Trophoblast cell (in vitro differentiated cells and primary cell): ENCODE measurements around the gene INTS6L.

ENCODE experiments used
- DNase-seq, 2 donors: peaks; one replicate each; pipeline ENCODE4 v3.0.0-alpha.2; 2016
- H2AFZ ChIP-seq: 2 replicates; pipeline ENCODE4 v1.6.1; 2013; ENCODE audit warnings: low read length, moderate library complexity, mild to moderate bottlenecking; ENCODE audit not compliant: insufficient read depth, poor library complexity
- H2AK5ac ChIP-seq: 2 replicates; pipeline ENCODE4 v1.6.1; 2013; ENCODE audit warnings: mild to moderate bottlenecking, low read length
- H2BK120ac ChIP-seq: 2 replicates; pipeline ENCODE4 v1.6.1; 2013; ENCODE audit warnings: low read length, mild to moderate bottlenecking, moderate library complexity; ENCODE audit not compliant: insufficient read depth, poor library complexity
- H2BK12ac ChIP-seq: 2 replicates; pipeline ENCODE4 v1.6.1; 2013; ENCODE audit warnings: mild to moderate bottlenecking, low read length, moderate library complexity
- H2BK5ac ChIP-seq: 2 replicates; pipeline ENCODE4 v1.6.1; 2013; ENCODE audit warnings: low read length, low read depth, moderate library complexity, mild to moderate bottlenecking; ENCODE audit not compliant: poor library complexity
- H3K14ac ChIP-seq: 2 replicates; pipeline ENCODE4 v1.6.1; 2013; ENCODE audit warnings: mild to moderate bottlenecking, low read length
- H3K18ac ChIP-seq: 2 replicates; pipeline ENCODE4 v1.6.1; 2013; ENCODE audit warnings: mild to moderate bottlenecking, low read length
- H3K23ac ChIP-seq: 2 replicates; pipeline ENCODE4 v1.6.1; 2013; ENCODE audit warnings: low read length
- H3K27ac ChIP-seq: 2 replicates; pipeline ENCODE4 v1.5.1; 2013; ENCODE audit warnings: low read depth, mild to moderate bottlenecking, inconsistent platforms, low read length, moderate library complexity
- H3K27me3 ChIP-seq: 2 replicates; pipeline ENCODE4 v1.6.1; 2013; ENCODE audit warnings: inconsistent platforms, mild to moderate bottlenecking, low read length, moderate library complexity; ENCODE audit not compliant: insufficient read depth
- H3K36me3 ChIP-seq, 2 experiments: 1 replicate in 1 of 2; 2 replicates in 1 of 2; pipeline ENCODE4 v1.6.1; 2013; ENCODE audit warnings: low read length in 2 of 2, mild to moderate bottlenecking in 2 of 2, moderate library complexity in 1 of 2; ENCODE audit not compliant: insufficient read depth in 2 of 2, control insufficient read depth in 1 of 2
- H3K4ac ChIP-seq: 2 replicates; pipeline ENCODE4 v1.6.1; 2013; ENCODE audit warnings: low read depth, mild to moderate bottlenecking, low read length, moderate library complexity
- H3K4me1 ChIP-seq, 2 experiments: 1 replicate in 1 of 2; 2 replicates in 1 of 2; pipeline ENCODE4 v1.6.1; 2013; ENCODE audit warnings: low read length in 2 of 2, mild to moderate bottlenecking in 2 of 2, moderate library complexity in 1 of 2; ENCODE audit not compliant: insufficient read depth in 2 of 2, control insufficient read depth in 1 of 2
- H3K4me2 ChIP-seq: 2 replicates; pipeline ENCODE4 v1.6.1; 2013; ENCODE audit warnings: inconsistent platforms, mild to moderate bottlenecking, low read length, moderate library complexity
- H3K4me3 ChIP-seq: 2 replicates; pipeline ENCODE4 v1.5.1; 2013; ENCODE audit warnings: mild to moderate bottlenecking, low read depth, low read length, inconsistent platforms
- H3K79me1 ChIP-seq: one replicate; pipeline ENCODE4 v1.6.1; 2013; ENCODE audit warnings: low read length
- H3K79me2 ChIP-seq: 2 replicates; pipeline ENCODE4 v1.6.1; 2013; ENCODE audit warnings: low read length, mild to moderate bottlenecking; ENCODE audit not compliant: control insufficient read depth, insufficient read depth, poor library complexity
- H3K9ac ChIP-seq: 2 replicates; pipeline ENCODE4 v1.6.1; 2013; ENCODE audit warnings: mild to moderate bottlenecking, low read length
- H3K9me3 ChIP-seq: 2 replicates; pipeline ENCODE4 v1.6.1; 2013; ENCODE audit warnings: low read depth, mild to moderate bottlenecking, control low read depth, inconsistent platforms, low read length; ENCODE audit not compliant: insufficient read depth
- H4K12ac ChIP-seq: 2 replicates; pipeline ENCODE4 v1.6.1; 2013; ENCODE audit warnings: low read depth, mild to moderate bottlenecking, low read length, moderate library complexity
- H4K8ac ChIP-seq: 2 replicates; pipeline ENCODE4 v1.6.1; 2013; ENCODE audit warnings: low read depth, mild to moderate bottlenecking, low read length, moderate library complexity
- H4K91ac ChIP-seq: one replicate; pipeline ENCODE4 v1.6.1; 2013; ENCODE audit warnings: low read depth, mild to moderate bottlenecking, low read length, moderate library complexity
- WGBS: extraction: QIAGEN DNeasy Blood & Tissue Kit; methylation state at CpG from one replicate; pipeline ENCODE4 v1.1.7; 2013; ENCODE audit warnings: missing lambda C conversion rate; ENCODE audit not compliant: insufficient read length, insufficient coverage; ENCODE audit errors: extremely low coverage; 5-methylcytosine and 5-hydroxymethylcytosine counted together

INTS6L gene

DNA sequence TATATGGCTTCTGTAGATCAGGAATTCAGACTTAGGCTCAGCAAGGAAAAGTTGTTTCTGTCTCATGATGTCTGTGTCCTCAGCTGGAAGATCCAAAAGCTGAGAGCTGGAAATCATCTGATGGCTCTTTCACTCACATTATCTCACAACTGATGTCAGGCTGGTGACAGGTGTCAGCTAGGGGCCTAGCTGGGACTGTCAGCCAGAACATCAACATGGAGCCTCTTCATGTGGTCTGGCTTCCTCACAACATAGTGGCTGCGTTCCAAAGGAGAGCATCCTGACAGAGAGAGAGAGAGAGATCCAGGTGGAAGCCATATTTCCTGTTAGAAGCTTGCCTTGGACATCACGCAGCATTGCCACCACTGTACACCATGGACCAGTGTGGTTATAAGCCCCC is 10.6 kb upstream of the INTS6L start:
- no peak overlapping the region for H3K4ac ChIP-seq
- no peaks in the 10 kb centered on the region for H3K79me2 ChIP-seq
- H4K8ac ChIP-seq, result no peak overlapping the region
- no peak overlapping the region for H3K23ac ChIP-seq
- H4K12ac ChIP-seq, result no peak overlapping the region
- H2BK12ac ChIP-seq, result no peak overlapping the region
- H3K79me1 ChIP-seq, result no peaks in the 10 kb centered on the region
- H3K27me3 ChIP-seq, result no peaks in the 10 kb centered on the region
- WGBS, result no CpG with 5 or more reads among the region's 2 CpGs
- no peak overlapping the region for H3K14ac ChIP-seq
- no peaks in the 10 kb centered on the region for H3K9me3 ChIP-seq
- H3K18ac ChIP-seq, result no peak overlapping the region
- H4K91ac ChIP-seq, result no peak overlapping the region
- H2AK5ac ChIP-seq, result no peak overlapping the region
- no peak overlapping the region for H2AFZ ChIP-seq
- H3K4me1 ChIP-seq, result no peaks in the 10 kb centered on the region
- H2BK120ac ChIP-seq, result no peak overlapping the region
- H3K4me2 ChIP-seq, result no peak overlapping the region
- H3K36me3 ChIP-seq, result no peaks in the 10 kb centered on the region
- no peak overlapping the region for H3K9ac ChIP-seq
- no peak for DNase-seq
- no peak overlapping the region for H2BK5ac ChIP-seq
- no peak overlapping the region for H3K27ac ChIP-seq
- no peak overlapping the region for H3K4me3 ChIP-seq

DNA sequence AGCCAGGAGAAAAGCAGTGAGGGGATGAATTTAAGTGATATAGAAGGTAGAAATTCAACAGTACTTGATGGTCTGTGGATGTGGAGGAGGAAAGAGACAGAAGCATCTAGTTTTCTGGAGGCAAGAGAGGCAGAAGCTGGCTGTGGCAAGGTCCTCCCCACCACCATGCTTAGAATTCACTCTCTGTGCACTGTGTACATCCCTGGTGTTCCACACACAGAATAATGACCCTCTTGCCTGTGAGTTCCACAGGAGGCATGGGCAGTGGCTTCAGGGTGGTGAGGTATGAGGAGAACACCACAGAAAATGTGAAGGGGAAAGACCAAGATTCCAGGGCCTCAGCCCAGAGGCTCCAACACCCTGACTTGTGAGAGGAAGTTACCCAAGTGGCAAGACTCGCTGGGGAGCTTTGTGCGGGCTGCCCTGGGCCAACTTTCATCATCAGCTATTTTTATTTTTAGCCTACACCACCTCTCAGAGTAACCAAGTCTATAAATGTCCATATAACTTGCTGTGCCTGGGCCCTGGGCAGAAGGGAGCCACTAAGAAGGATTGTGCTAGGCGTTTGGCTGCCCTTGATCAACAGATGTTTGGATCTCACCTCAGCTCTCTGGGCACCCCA is 7.8 kb upstream of the INTS6L start:
- no CpG with 5 or more reads among the region's 3 CpGs for WGBS
- H3K79me1 ChIP-seq, result no peaks in the 10 kb centered on the region
- H2AK5ac ChIP-seq, result no peak overlapping the region
- H3K9ac ChIP-seq, result no peak overlapping the region
- no peak overlapping the region for H2BK5ac ChIP-seq
- H3K4me1 ChIP-seq, result no peaks in the 10 kb centered on the region
- no peak overlapping the region for H2BK120ac ChIP-seq
- no peak overlapping the region for H4K12ac ChIP-seq
- no peaks in the 10 kb centered on the region for H3K36me3 ChIP-seq
- H4K8ac ChIP-seq, result no peak overlapping the region
- no peak overlapping the region for H3K14ac ChIP-seq
- H3K23ac ChIP-seq, result no peak overlapping the region
- no peak overlapping the region for H3K4ac ChIP-seq
- no peak overlapping the region for H3K27ac ChIP-seq
- H2AFZ ChIP-seq, result no peak overlapping the region
- H4K91ac ChIP-seq, result no peak overlapping the region
- H3K4me3 ChIP-seq, result no peak overlapping the region
- no peak overlapping the region for H3K18ac ChIP-seq
- H3K27me3 ChIP-seq, result no peaks in the 10 kb centered on the region
- H3K4me2 ChIP-seq, result no peak overlapping the region
- no peaks in the 10 kb centered on the region for H3K9me3 ChIP-seq
- DNase-seq, result no peak
- H3K79me2 ChIP-seq, result no peaks in the 10 kb centered on the region
- no peak overlapping the region for H2BK12ac ChIP-seq

DNA sequence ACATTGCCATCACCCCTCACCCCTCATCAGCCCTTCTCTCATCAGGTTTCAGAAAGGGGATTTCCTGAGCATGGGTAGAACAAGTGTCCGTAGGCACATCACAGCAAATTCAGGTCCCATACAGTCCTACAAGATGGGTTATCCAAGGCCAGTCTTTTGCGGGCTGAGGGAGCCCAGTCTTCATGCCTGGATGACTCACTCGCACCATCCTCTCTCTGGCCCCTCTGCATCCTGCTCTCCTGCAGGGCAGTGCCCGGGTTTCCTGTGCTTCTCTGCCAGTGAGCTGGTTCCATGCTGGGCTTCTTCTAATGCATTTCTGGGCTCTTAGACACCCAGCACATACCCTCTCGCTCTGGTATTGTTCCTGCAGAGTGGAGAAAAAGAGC is 7.3 kb upstream of the INTS6L start:
- H3K4ac ChIP-seq, result no peak overlapping the region
- no CpG with 5 or more reads among the region's 5 CpGs for WGBS
- H3K79me1 ChIP-seq, result no peaks in the 10 kb centered on the region
- no peaks in the 10 kb centered on the region for H3K27me3 ChIP-seq
- H3K4me3 ChIP-seq, result no peak overlapping the region
- H3K9me3 ChIP-seq, result no peaks in the 10 kb centered on the region
- no peak overlapping the region for H2BK120ac ChIP-seq
- no peak overlapping the region for H2BK12ac ChIP-seq
- no peak for DNase-seq
- H2AFZ ChIP-seq, result no peak overlapping the region
- H3K14ac ChIP-seq, result no peak overlapping the region
- no peak overlapping the region for H2AK5ac ChIP-seq
- no peaks in the 10 kb centered on the region for H3K4me1 ChIP-seq
- no peak overlapping the region for H3K27ac ChIP-seq
- no peaks in the 10 kb centered on the region for H3K36me3 ChIP-seq
- H3K79me2 ChIP-seq, result no peaks in the 10 kb centered on the region
- H2BK5ac ChIP-seq, result no peak overlapping the region
- no peak overlapping the region for H4K91ac ChIP-seq
- no peak overlapping the region for H3K9ac ChIP-seq
- no peak overlapping the region for H3K4me2 ChIP-seq
- no peak overlapping the region for H4K12ac ChIP-seq
- no peak overlapping the region for H3K23ac ChIP-seq
- no peak overlapping the region for H4K8ac ChIP-seq
- H3K18ac ChIP-seq, result no peak overlapping the region

DNA sequence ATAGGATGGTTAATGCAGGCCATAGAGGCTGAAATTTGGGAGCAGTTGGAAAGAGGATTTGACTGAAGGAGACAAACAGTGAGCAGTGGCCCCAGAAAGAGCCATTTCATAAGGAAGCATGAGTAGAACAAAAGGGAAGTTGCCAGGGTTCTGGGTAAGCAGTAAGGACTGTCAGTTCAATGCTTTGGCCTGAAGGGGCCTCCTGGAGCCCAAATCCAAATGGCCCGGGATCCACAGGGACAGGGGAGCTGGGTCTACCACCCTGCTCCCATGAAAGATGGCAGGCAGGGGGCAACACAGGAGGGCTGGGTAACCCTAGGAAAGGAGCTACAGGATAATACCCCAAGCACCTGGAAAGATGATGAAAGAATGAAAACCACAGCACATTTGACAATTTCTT is 4.1 kb upstream of the INTS6L start:
- no peak overlapping the region for H3K27ac ChIP-seq
- no peak overlapping the region for H2BK12ac ChIP-seq
- no peak overlapping the region for H3K18ac ChIP-seq
- H2BK120ac ChIP-seq, result no peak overlapping the region
- H3K23ac ChIP-seq, result no peak overlapping the region
- H3K79me2 ChIP-seq, result peaks cover 5% of the 10 kb centered on the region
- H3K27me3 ChIP-seq, result no peaks in the 10 kb centered on the region
- no peaks in the 10 kb centered on the region for H3K4me1 ChIP-seq
- H4K91ac ChIP-seq, result no peak overlapping the region
- no peak overlapping the region for H4K8ac ChIP-seq
- H2AFZ ChIP-seq, result no peak overlapping the region
- no peak overlapping the region for H3K9ac ChIP-seq
- no peak overlapping the region for H3K4ac ChIP-seq
- H2BK5ac ChIP-seq, result no peak overlapping the region
- no peak overlapping the region for H2AK5ac ChIP-seq
- H4K12ac ChIP-seq, result no peak overlapping the region
- no peak overlapping the region for H3K14ac ChIP-seq
- no peak overlapping the region for H3K4me3 ChIP-seq
- DNase-seq, result peak in 1 of 2 donors; percentile 3
- no peaks in the 10 kb centered on the region for H3K36me3 ChIP-seq
- peaks cover 8% of the 10 kb centered on the region for H3K79me1 ChIP-seq
- no peaks in the 10 kb centered on the region for H3K9me3 ChIP-seq
- WGBS, result no CpG with 5 or more reads among the region's 1 CpG
- H3K4me2 ChIP-seq, result no peak overlapping the region
